Esophagus mucosa (tissue), 1 donor: ENCODE results near the gene BRS3. TPM values are rescaled to one million over a fixed set of nuclear protein-coding genes. Genes with fewer than 3 reads are reported as not detected.
"Not testable (repeated sequence)": the region's sequence is repeated elsewhere in the genome, so short reads cannot be mapped to it uniquely, and the experiment has no call there.

Experiments used
- ATAC-seq: fragments of 200-7000 bp; cut with Tn5 transposase; one replicate; pipeline ENCODE4 v1.9.1; 2020
- total RNA-seq: library from RNA; stranded (reverse); gene quantifications from one replicate; pipeline ENCODE4 v1.2.4, GENCODE V29; 2023
- donor health status: DM: yes; HTN: yes; CAD: no.

BRS3 gene
- total RNA-seq, result not detected

DNA sequence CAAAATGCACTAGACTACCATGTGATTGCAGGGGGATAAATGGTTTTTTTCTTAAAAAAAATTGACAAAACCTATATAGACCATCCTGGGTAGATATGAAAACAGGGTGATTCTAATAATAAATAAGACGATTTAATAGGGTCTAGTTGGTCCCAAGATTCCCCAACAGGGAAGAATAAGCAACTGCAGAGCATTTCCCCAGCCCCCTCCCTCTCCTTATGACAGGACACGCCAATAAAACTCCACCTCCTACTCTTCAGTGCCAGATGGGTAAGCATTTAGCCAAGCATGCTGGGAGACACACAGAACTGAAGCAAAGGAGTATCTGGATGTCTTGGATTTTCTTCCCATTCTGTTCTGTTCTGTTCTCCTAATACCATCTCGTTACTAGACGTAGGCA lies at the start of gene BRS3:
Gene BRS3 (plus strand): TSS at position 301 of the 400 bp plus-strand sequence. CDS start 168 bp downstream, outside the sequence.
- ATAC-seq, result no peak

DNA sequence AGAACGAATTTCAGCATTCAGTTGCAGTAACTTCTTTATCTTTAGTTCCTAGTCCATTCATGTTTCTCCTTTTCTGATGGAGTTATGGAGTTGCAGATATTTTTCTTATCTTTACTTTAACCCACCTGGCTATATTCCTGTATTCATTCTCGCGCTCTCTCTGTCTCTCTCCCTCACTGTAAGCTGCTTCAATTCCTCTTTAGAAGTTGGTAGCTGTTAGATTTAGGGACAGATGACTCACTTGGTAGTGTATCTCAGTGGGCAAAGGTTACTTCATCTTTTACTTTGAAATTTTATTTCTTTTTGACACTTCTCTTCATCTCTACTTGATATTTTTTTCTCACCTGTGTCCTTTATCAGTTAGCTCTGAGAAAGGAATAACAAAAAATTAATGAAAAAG lies 49.6 kb upstream of the BRS3 start:
- no peak for ATAC-seq

DNA sequence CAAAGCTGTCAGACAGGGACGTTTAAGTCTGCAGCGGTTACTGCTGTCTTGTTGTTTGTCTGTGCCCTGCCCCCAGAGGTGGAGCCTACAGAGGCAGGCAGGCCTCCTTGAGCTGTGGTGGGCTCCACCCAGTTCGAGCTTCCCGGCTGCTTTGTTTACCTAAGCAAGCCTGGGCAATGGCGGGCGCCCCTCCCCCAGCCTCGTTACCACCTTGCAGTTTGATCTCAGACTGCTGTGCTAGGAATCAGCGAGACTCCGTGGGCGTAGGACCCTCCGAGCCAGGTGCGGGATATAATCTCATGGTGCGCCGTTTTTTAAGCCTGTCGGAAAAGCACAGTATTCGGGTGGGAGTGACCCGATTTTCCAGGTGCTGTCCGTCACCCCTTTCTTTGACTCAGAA lies 42.1 kb upstream of the BRS3 start:
- ATAC-seq, result not testable (repeated sequence)

DNA sequence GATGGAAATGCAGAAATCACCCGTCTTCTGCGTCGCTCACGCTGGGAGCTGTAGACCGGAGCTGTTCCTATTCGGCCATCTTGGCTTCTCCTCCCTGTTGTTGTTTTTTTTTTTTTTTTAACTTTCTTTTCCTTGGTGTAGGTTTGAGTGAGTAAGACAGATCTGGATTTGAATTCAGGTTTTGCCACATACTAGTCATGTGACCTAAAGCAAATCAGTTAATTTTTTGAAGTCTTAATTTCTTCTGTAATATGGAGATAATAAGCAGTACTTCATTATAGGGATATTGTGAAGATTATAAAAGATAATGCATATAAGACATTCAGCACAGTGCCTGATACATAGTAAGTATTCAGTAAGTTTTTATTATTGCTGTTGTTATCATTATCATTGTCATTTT lies 41.5 kb upstream of the BRS3 start:
- ATAC-seq, result no peak

DNA sequence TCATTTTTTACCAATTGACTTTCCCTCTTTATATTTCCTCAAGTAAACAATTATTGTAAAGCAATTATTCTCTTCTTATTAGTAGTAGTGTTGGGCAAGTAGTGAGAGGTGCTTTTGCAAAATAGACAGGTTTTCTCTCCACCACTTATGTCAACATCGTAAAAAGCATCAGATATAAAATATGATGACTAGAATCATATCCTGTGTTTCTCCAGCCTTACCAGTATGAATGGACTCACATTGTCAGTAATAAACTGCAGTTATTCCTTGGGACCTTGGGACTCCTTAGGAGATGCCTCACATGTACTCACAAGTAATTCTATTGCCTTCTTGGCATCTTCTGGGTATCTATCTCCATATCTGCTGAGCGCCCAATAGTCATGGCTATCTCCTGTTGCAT lies 40.4 kb upstream of the BRS3 start:
- ATAC-seq, result no peak

GRCh38 chrX:136447968-136448367 lies 39.8 kb upstream of the BRS3 start:
- no peak for ATAC-seq

DNA sequence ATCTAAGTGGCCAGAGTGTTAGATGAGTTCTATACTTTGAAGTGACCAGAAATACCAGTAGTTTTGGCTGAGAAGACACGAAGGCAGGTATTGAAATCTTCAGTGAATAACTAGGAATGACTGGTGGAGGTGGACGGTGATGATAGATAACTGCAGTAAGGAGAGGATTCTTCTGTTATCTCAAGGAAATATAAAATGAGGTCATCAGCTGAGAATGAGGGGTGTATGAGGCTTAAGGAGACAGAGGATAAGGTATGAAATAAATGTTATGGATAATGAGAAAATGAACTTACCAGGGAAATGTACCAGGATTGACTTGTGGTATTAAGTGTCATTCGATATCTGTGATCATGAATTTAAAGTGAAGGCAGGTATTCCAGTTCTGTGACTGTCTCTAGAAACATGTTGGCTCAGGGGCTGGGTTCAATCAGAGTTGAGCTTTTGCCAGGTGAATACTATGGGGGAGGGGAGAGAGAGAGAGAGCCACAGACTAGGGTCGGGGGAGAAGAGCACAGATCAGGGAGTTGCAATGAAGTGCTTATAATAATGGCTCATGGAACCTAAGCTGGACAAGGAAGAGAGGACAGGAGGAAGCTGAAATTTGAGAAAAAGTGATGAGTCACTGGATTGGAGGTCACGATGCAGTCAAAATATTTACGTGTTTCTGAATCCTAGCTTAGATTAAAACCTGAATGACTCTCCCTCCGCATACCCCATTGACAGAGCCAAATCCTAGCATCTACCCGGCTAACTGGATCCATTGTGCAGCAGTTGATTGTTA lies 37.5 kb upstream of the BRS3 start:
- ATAC-seq, result peak; percentile 15

DNA sequence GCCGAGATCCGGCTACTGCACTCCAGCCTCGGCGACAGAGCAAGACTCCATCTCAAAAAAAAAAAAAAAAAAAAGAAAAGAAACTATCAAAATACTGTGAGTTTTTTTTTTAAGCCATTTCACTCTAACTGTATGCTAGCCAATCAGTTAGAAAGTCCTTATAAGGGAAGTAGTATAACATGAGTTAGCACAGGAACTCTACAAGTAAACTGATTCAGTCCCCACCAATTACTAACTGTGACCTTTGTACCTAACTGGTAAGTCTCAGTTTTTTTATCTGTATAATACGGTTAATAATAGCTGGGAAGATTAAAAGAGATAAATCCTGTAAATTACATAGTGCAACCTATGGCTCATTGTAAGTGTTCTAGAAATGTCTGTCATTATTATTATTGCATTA lies 35.1 kb upstream of the BRS3 start:
- ATAC-seq, result no peak

DNA sequence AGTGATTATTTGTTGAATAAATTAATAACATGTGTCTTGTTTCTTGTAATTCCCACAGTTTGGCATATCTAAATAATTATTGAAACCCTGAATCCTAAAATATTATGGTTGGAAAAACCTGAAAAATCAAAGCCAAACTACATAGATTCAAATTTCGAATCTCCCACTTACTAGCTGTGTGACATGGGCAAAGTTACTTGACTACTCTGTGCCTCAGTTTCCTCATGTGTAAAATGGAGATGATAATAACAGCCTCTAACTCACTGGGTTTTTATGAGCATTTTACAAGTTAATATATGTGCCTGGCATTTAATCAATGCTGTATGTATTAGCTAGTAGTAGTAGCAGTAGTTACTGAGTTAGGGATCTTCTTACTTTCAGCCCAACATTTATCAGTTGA lies 34.6 kb upstream of the BRS3 start:
- no peak for ATAC-seq

GRCh38 chrX:136453771-136454170 lies 34.0 kb upstream of the BRS3 start:
- no peak for ATAC-seq

GRCh38 chrX:136456133-136456532 lies 31.6 kb upstream of the BRS3 start:
- no peak for ATAC-seq

GRCh38 chrX:136457303-136457917 lies 30.3 kb upstream of the BRS3 start:
- no peak for ATAC-seq

DNA sequence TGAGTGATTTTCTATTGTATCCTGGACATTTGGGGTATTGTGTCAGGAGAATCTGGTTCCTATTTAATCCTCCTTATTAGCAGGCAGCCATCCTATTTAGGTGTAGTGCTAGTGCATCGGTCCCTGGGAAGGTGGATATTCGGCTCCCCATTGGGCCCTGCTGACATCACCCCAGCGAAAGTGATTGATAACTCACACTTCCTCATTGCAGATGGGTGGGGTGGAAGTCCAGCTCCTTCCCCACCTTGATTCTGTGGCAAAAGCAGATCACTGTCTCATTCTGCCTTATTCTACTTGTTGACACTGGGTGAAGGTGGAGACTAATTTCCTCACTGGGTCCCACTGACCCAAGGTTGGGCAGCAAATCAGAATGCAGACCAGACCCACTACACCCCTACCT lies 23.2 kb upstream of the BRS3 start:
- ATAC-seq, result no peak

DNA sequence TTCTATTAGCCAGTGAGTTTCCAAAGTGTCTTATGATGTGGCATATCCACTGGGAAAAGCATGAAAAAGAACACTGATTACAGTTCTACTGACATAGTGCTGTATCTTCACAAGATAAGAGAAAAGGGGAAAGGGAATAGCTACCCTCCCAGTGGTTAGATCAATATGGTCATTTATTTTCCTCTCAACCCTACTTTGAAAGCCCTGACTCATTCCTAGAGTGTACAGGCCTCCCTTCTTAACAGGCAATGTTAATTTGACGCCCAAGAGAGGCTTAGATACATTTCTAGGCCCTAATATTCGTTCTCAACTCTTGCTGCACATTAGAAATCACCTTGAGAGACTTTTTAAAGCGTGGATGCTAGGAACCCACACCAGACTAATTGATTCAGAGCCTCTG lies 20.4 kb upstream of the BRS3 start:
- ATAC-seq, result no peak

DNA sequence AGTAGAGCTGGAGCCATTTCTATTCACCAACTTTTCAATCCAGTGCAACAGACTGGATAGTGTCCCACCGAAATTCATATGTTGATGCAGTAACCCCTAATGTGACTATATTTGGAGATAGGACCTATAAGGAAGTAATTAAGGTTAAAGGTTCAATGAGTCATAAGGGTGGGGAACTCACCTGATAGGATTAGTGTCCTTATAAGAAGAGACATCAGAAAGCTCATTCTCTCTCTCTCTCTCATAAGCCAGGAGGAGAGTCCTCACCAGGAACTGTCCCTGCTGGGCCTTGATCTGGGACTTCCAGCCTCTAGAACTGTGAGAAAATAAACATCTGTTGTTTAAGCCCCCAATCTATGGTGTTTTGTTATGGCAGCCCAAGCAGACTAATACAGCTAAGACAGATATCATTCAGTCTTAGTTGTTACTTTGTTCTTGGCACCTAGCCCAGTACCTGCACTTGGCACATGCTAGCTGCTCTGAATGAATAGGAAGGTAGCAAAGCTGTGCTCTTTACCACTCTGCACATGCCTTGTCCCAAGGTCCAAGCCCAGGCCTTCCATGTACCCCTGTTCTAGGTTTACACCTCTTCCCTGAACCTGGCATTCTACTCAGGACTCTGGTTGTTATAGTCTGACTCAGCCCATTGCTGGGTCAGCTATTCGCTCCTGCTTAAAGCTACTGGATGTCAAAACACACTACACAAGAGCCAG lies 19.2 kb upstream of the BRS3 start:
- ATAC-seq, result peak; percentile 48

DNA sequence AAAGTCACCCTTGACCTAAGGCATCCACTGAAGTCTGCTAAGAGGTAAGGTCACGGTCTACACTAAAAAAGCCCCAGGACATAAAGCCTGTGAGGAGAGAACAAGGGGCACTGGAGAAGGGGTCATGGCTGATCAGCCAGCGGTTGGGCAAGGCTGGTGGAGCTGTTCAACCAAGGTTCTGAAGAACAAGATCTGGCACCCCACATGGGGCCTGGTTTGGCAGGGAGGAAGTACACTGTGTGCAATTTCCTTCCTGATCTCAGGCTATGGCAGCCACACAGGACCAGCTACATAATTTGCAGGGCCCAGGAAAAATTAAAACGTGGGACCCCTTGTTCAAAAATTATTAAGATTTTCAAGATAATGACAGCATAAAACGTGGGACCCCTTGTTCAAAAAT lies 14.1 kb upstream of the BRS3 start:
- ATAC-seq, result no peak

DNA sequence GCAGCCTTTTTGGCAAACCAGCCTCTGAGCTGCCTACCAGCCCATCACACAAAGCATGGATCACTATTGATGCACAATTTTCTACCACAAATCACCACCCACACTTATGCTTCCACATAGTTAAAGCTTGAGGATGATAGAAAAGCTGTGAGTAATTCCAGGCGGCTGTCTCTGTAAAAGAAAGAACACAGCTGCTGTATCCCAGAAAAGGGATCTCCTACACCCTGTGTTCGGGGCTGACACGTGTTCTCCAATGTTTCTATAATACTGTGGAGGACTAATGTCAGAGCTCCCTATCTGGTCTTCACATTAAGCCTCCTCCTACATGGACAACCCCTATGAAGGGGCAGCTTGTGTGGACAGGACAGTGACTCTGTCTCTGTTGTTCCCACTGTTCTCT lies 12.5 kb upstream of the BRS3 start:
- no peak for ATAC-seq

GRCh38 chrX:136476501-136476900 lies 11.2 kb upstream of the BRS3 start:
- ATAC-seq, result peak; percentile 45

- ATAC-seq, result no peak
Measured at GRCh38 chrX:136477026-136477425, 10.7 kb upstream of the BRS3 start.

- ATAC-seq, result no peak
Measured at GRCh38 chrX:136480383-136480782, 7.4 kb upstream of the BRS3 start.

DNA sequence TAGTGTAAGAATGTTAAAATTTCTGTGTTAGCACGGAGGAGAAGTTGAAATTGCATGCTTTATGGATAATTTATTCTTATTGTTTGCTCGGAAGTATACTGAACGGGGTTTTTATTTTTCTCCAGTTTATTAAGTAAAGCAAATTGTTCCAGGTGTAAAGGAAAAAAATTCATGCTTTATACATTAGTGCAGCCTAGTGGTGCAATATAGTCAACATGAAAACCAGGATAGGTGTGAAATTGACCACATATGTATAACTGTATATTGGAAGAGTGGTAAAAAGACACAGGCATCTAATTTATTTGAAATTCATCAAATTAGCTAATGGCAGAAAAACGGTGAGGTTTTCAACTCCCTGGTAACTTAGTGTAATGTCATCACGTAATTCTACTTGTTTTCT lies 959 bp downstream of the BRS3 start:
- ATAC-seq, result no peak

DNA sequence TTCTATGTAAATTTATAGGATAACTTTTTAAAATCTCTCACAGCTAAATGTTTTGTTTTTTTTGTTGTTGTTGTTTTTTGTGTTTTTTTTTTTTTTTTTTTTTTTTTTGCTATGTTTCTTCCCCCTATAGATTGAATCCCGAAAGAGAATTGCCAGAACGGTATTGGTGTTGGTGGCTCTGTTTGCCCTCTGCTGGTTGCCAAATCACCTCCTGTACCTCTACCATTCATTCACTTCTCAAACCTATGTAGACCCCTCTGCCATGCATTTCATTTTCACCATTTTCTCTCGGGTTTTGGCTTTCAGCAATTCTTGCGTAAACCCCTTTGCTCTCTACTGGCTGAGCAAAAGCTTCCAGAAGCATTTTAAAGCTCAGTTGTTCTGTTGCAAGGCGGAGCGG lies 4.1 kb downstream of the BRS3 start:
- no peak for ATAC-seq

- no peak for ATAC-seq
Measured at GRCh38 chrX:136493011-136493410, 5.3 kb downstream of the BRS3 start.

DNA sequence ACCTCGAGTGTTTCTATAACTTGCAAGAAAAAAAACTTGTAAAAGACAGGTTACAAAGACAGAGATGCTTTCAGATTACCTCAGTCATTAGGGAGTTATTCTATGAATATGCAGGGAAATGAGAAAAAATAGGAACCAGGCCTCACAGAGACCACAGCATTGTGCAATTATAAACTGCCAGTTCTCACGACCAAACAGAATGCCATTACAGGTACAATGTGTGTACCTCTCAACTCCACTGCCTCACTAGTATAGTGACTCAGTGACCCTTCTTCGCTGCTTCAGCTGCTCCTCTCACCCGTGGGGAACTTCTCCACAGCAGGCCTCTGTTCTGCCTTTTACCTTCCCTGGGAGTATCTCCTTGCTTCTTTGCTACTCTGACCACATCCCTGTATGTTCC lies 7.3 kb downstream of the BRS3 start:
- no peak for ATAC-seq
